Upper lobe of left lung (tissue), 6 donors: ENCODE results near the gene IFITM10. TPM values are rescaled to one million over a fixed set of nuclear protein-coding genes. Genes with fewer than 3 reads are reported as not detected.

Experiments
- ATAC-seq, 2 donors: fragments of 200-7000 bp; cut with Tn5 transposase; one replicate each; pipeline ENCODE4 v1.9.1; 2022; ENCODE audit warnings: mild to moderate bottlenecking in 2 of 2, moderate library complexity in 2 of 2; ENCODE audit not compliant: low FRiP score in 2 of 2
- DNase-seq, 2 donors: peaks; one replicate each; pipeline ENCODE4 v3.0.0-alpha.2; 2019 to 2020
- H3K27ac ChIP-seq, 4 donors: fragments of 200-600 bp; sonication (generic); one replicate each; pipeline ENCODE4 v1.5.1; 2016 to 2019
- H3K27me3 ChIP-seq, 4 donors: fragments of 200-600 bp; sonication (generic); one replicate each; pipeline ENCODE4 v1.5.1; 2017 to 2019
- H3K36me3 ChIP-seq, 4 donors: fragments of 200-600 bp; sonication (generic); one replicate each; pipeline ENCODE4 v1.5.1; 2016 to 2019
- H3K4me1 ChIP-seq, 4 donors: fragments of 200-600 bp; sonication (generic); one replicate each; pipeline ENCODE4 v1.5.1; 2018 to 2019
- H3K4me3 ChIP-seq, 4 donors: fragments of 200-600 bp; sonication (generic); one replicate each; pipeline ENCODE4 v1.5.1; 2017 to 2019; ENCODE audit warnings: mild to moderate bottlenecking in 2 of 4, moderate library complexity in 1 of 4
- H3K9me3 ChIP-seq, 4 donors: fragments of 200-600 bp; sonication (generic); one replicate each; pipeline ENCODE4 v1.5.1; 2018 to 2019
- CTCF ChIP-seq, 6 experiments: fragments of 450-650 bp in 4 of 6; fragments of 200-600 bp in 2 of 6; sonication (generic) in 2 of 6; IDR thresholded peaks; one replicate each; pipeline ENCODE4 v1.5.1; 2016 to 2019; ENCODE audit warnings: antibody characterized with exemption in 6 of 6
- EP300 ChIP-seq, 4 donors: sonication (generic); formaldehyde crosslinking; IDR thresholded peaks; one replicate each; pipeline ENCODE4 v1.5.1; 2017; ENCODE audit warnings: antibody characterized with exemption in 4 of 4, control low read depth in 2 of 4
- POLR2A ChIP-seq, 4 donors: fragments of 450-650 bp; IDR thresholded peaks; one replicate each; pipeline ENCODE4 v1.5.1; 2016 to 2017; ENCODE audit warnings: antibody characterized with exemption in 4 of 4, mild to moderate bottlenecking in 2 of 4
- POLR2AphosphoS5 ChIP-seq, 2 donors: sonication (generic); formaldehyde crosslinking; IDR thresholded peaks; one replicate each; pipeline ENCODE4 v1.5.1; 2017; ENCODE audit warnings: antibody characterized with exemption in 2 of 2
- whole genome bisulfite sequencing, 2 donors: methylation state at CpG; one replicate each; pipeline ENCODE4 v1.1.5; 2017 to 2018; 5-methylcytosine and 5-hydroxymethylcytosine counted together
- total RNA-seq, 6 donors: library from RNA; depleted of rRNA in 4 of 6; stranded (reverse); fragments of >200 nt in 4 of 6; gene quantifications; one replicate each; pipeline versions ENCODE4 v1.1.0 to v1.2.1, GENCODE V29; 2016 to 2021
- donor health status: DM: no; HTN: no; CAD: no; lungs with moderate emphysema.
- donor health status: DM: no; HTN: yes; CAD: no; lungs with severe emphysema.

The IFITM10 gene
- total RNA-seq, 6 donors from 2014 or later = 8.7 to 28.3 (median 14.2) TPM

GRCh38 chr11:1784761-1785650, 34.6 kb upstream of the IFITM10 start:
- no peak overlapping the region for H3K27ac ChIP-seq
- H3K4me3 ChIP-seq = no peak overlapping the region
- no peaks in the 10 kb centered on the region for H3K9me3 ChIP-seq
- no peak for TF ChIP-seq CTCF (IDR thresholded peaks at IDR 0.05)
- no peak for TF ChIP-seq EP300 (IDR thresholded peaks at IDR 0.05)
- no peak for TF ChIP-seq POLR2A (IDR thresholded peaks at IDR 0.05)
- no peak for TF ChIP-seq POLR2AphosphoS5 (IDR thresholded peaks at IDR 0.05)
- DNase-seq (peak in 1 of 2 donors; percentile 60), ATAC-seq (no peak)
- WGBS, 2 donors = 87 to 90% methylated on average over 22 to 23 of the region's 23 CpGs
- H3K4me1 ChIP-seq = peaks cover 0 to 29% (median 18%) of the 10 kb centered on the region in 4 donors
- H3K27me3 ChIP-seq = no peaks in the 10 kb centered on the region
- no peaks in the 10 kb centered on the region for H3K36me3 ChIP-seq

GRCh38 chr11:1783725-1784529, 33.5 kb upstream of the IFITM10 start:
- no peaks in the 10 kb centered on the region for H3K9me3 ChIP-seq
- peaks cover 0 to 29% (median 19%) of the 10 kb centered on the region in 4 donors for H3K4me1 ChIP-seq
- no peaks in the 10 kb centered on the region for H3K36me3 ChIP-seq
- ATAC-seq (no peak), DNase-seq (peak in 1 of 2 donors; percentile 70)
- 84 to 89% methylated on average over 21 to 22 of the region's 24 CpGs for WGBS, 2 donors
- H3K27ac ChIP-seq = peak overlapping the region in 3 of 4 donors; percentile 35 to 90 (median 80)
- H3K27me3 ChIP-seq = no peaks in the 10 kb centered on the region
- no peak overlapping the region for H3K4me3 ChIP-seq
- TF ChIP-seq EP300 (IDR thresholded peaks at IDR 0.05) (no peak), POLR2AphosphoS5 (IDR thresholded peaks at IDR 0.05) (no peak), CTCF (IDR thresholded peaks at IDR 0.05) (no peak), POLR2A (IDR thresholded peaks at IDR 0.05) (no peak)

DNA sequence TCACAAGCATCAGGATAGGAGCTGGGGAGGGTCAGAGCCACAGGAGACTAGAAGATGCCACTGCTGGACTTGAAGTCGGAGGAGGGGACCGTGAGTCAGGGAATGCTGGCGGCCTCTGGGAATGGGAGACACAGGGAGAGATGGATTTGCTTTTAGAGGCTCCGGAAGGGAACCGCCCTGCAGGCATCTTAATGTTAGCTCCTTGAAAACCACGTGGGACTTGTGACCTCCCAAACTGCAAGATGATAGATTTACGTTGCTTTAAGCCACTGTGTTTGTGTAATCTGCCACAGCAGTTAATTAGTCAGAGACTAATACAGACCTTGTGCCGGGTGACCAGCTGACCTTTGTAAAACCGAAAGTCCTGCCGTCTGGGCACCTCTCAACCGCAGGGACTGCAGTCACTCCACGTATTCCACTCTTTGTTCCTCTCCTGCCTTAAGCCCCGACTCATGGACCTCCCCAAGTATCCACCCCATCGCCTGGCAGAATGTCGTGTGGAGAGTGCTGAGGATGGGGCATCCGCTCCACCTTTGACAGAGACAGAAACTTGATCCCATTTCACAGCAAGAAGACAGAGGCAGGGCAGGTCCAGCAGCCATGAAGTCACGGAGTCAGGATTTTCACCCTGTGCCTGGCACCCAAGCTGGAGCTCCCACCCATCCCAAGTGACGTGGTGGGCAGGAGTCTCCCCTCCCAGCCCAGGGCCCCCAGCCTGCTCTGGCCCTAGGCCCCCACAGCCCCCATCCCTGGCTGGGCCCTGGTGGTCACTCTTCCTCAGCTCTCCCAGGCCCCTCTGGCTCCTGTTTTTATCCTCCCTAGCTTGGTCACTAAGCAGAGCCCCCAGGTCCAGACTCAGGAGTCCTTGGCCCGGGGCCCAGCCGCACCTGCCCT, 32.7 kb upstream of the IFITM10 start:
- Histone ChIP-seq H3K27ac (peak overlapping the region; percentile 61 to 90 (median 77)), H3K36me3 (no peaks in the 10 kb centered on the region), H3K27me3 (no peaks in the 10 kb centered on the region), H3K4me3 (no peak overlapping the region), H3K9me3 (no peaks in the 10 kb centered on the region), H3K4me1 (peaks cover 0 to 35% (median 21%) of the 10 kb centered on the region in 4 donors)
- 54 to 67% methylated on average over 18 to 20 of the region's 20 CpGs for WGBS, 2 donors
- peak in 1 of 4 donors; percentile 53 for TF ChIP-seq POLR2A (IDR thresholded peaks at IDR 0.05)
- peak in 1 of 4 donors; percentile 47 for TF ChIP-seq EP300 (IDR thresholded peaks at IDR 0.05)
- TF ChIP-seq CTCF (IDR thresholded peaks at IDR 0.05) = no peak
- peak in 1 of 2 donors; percentile 69 for DNase-seq
- ATAC-seq = peak in 1 of 2 donors; percentile 33

DNA sequence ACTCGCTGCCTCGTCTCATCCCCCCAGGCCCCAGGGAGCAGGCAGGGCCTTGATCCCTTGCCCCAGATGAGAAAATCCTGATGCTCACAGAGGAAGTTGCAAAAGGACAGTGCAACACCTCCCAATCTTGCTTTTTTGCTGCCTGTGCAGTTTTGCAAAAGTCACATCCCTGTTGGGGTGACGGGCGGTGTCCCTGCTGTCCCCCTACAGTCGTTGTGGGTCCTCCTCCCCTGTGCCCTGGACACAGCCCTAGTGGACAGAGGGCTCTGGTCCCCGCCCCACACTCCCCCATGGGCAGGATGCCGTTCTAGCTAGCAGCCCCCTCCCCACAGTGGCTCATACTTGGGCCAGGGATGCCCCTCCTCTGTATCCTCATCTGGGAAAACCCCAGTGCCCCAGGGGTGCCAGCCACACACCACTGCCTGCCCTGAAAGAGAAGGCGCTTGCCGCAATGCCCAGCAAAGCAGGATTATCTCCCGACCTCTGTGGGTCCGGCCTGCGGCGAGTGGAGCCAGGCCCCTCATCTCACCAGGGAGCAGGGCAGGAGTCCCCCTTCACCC, 31.7 kb upstream of the IFITM10 start:
- 59 to 83% methylated on average over 7 to 13 of the region's 13 CpGs for WGBS, 2 donors
- Histone ChIP-seq H3K27ac (peak overlapping the region; percentile 61 to 90 (median 77)), H3K4me1 (peaks cover 0 to 36% (median 21%) of the 10 kb centered on the region in 4 donors), H3K36me3 (no peaks in the 10 kb centered on the region), H3K9me3 (no peaks in the 10 kb centered on the region), H3K4me3 (no peak overlapping the region), H3K27me3 (no peaks in the 10 kb centered on the region)
- ATAC-seq (peak in 1 of 2 donors; percentile 56), DNase-seq (peak; percentile 51 to 57)
- peak in 1 of 4 donors; percentile 12 for TF ChIP-seq POLR2A (IDR thresholded peaks at IDR 0.05)
- TF ChIP-seq CTCF (IDR thresholded peaks at IDR 0.05) = no peak
- TF ChIP-seq EP300 (IDR thresholded peaks at IDR 0.05) = peak in 1 of 4 donors; percentile 47
- peak; percentile 43 to 79 for TF ChIP-seq POLR2AphosphoS5 (IDR thresholded peaks at IDR 0.05)
